ENCODE data around the gene PRKCA.

The PRKCA gene

DNA sequence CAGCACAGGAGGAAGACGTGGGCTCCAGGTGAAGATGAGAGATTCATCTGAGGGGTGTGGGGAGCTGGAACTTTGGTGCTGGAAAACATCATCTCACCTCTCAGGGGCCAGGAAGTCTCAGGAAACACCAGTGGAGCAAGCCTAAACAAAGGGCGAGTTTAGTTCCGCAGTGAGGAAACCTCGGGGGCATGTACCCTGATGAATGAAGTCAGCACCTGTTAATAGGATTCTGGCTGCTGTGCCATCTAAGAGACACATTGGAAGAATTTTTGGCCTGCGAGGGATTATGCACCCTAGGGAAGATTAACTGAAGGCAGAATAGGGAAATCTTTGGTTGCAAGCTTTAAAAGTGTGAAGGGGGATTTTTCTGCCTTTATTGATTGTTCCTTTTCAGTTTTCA is 437.8 kb downstream of the PRKCA start:
- DNase-seq (ENCODE audit: low spot score) = no peak
- TF ChIP-seq, protein P1, sequence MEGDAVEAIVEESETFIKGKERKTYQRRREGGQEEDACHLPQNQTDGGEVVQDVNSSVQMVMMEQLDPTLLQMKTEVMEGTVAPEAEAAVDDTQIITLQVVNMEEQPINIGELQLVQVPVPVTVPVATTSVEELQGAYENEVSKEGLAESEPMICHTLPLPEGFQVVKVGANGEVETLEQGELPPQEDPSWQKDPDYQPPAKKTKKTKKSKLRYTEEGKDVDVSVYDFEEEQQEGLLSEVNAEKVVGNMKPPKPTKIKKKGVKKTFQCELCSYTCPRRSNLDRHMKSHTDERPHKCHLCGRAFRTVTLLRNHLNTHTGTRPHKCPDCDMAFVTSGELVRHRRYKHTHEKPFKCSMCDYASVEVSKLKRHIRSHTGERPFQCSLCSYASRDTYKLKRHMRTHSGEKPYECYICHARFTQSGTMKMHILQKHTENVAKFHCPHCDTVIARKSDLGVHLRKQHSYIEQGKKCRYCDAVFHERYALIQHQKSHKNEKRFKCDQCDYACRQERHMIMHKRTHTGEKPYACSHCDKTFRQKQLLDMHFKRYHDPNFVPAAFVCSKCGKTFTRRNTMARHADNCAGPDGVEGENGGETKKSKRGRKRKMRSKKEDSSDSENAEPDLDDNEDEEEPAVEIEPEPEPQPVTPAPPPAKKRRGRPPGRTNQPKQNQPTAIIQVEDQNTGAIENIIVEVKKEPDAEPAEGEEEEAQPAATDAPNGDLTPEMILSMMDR (IDR thresholded peaks at IDR 0.05; ENCODE audit: extremely low read depth, missing control alignments) = no peak

DNA sequence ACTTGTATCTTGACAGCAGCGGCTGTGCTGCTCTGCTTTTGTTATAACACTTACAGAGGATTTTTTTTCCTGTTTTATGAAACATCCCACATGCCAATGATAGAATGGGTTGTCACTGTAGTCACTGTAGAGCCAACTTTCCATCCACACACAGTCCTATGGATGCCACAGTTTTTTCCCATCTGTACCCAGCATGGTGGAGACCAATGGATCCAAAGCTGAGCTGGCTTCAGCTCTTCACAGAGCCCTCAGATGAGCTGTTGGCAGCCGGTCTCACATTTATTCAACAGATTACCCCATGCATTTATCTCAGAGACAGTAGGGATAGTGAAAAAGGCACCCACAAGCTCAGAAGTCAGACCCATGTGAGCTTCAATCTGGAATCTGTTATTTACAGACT is 441.1 kb downstream of the PRKCA start:
- no peak for DNase-seq (ENCODE audit: low spot score)
- TF ChIP-seq, protein P1 (IDR thresholded peaks at IDR 0.05; ENCODE audit: extremely low read depth, missing control alignments) = no peak

DNA sequence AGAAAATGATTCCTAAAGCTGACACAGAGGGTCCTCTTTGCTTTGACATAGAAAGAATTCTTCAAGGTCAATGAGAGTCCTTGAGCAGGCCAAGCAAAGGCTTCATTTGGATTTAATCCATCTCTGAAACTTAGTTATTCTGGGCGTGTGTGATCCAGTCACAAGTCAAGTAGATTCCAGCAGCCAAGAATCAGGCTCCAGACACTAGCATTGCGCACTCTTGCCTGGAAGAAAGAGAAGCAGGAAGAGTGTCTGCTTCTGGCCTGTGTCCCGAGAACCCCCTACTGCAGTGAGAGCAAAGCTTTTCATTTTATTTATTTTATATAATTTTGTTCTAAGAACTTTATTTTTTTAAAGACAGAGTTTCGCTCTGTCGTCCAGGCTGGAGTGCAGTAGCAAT is 444.3 kb downstream of the PRKCA start:
- TF ChIP-seq, protein P1 (IDR thresholded peaks at IDR 0.05; ENCODE audit: extremely low read depth, missing control alignments) = no peak
- no peak for DNase-seq (ENCODE audit: low spot score)

DNA sequence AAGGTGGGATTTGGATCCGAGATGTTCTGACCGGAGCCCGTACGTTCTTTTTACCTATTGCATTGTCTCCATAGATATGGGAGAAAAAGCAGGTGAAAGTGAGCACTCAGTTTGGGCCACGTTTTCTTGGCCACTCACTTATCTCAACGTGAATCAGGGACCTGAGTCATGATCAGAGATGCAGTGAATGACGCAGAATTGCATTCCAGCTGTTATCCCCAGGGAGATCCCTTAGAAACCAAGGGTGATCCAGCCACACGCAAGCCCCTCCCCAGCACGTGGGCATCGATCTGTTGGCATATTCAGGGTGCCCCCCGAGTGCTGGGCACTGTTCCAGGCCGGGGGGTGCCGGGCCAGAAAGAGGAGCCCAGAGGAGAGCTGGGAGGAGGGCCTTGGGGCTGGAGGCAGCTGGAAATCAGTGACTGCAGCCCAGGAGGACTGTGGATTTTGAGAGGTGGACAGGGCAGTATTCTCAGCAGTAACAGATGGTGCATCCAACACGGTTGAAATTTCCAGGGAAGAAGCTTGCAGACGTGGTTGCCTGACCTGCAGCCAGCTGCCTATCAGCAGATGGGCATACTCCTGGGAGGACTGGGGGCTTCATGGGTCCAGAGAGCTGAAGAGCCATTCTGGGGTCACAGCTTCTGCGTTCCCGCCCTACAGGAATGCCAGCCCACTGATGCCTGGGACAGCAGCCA is 445.3 kb downstream of the PRKCA start:
- TF ChIP-seq, protein P1 (IDR thresholded peaks at IDR 0.05; ENCODE audit: extremely low read depth, missing control alignments) = no peak
- no peak for DNase-seq (ENCODE audit: low spot score)

DNA sequence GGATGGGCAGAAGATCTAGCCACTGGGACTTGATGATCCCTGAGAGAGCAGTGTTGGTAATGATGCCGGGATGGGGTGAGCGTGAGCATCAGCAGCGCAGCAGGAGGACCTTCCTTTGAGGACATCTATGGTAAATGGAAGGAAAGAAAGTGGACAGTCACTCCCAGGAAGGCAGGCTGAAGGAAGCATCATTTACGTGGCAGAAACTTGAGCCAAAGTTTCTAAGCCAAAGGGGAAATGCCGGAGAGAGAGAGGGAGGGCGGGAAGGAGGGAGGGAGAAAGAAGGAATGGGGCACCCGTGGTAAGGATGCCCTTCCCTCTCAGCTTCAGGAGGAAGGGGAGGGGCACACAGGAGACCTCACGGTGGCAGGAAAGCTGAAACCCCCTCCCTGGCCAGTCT is 446.2 kb downstream of the PRKCA start:
- TF ChIP-seq, protein P1 (IDR thresholded peaks at IDR 0.05; ENCODE audit: extremely low read depth, missing control alignments) = no peak
- DNase-seq (ENCODE audit: low spot score) = no peak

DNA sequence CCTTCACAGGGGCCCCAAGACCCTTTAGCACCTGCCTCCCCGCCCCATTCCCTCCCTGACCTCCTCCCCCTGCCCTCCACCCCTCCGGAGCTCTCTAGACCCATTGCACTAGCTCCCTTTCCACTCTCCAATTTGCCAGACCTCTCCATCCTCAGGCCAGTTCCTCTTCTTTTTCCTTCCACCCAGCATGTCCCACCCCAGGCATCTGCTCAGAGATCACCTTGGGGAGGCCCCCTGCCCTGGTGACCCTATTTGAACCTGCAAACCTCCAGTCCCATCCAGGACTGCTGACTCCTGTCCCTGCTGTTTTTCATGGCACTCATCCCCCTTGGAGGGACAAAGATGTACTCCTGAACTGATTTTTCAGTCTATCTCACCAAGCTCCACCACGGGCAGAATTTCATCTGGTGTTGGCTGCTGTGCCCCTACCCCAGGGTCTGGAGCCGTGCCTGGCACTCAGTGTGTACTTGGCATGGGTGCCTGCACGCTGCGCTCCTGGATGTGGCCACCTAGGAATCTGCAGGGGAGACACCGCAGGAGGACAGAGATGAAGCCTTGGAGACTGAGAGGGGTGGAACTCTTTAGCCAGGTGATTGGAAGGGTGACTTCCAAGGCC is 446.9 kb downstream of the PRKCA start:
- no peak for DNase-seq (ENCODE audit: low spot score)
- TF ChIP-seq, protein P1 (IDR thresholded peaks at IDR 0.05; ENCODE audit: extremely low read depth, missing control alignments) = no peak

DNA sequence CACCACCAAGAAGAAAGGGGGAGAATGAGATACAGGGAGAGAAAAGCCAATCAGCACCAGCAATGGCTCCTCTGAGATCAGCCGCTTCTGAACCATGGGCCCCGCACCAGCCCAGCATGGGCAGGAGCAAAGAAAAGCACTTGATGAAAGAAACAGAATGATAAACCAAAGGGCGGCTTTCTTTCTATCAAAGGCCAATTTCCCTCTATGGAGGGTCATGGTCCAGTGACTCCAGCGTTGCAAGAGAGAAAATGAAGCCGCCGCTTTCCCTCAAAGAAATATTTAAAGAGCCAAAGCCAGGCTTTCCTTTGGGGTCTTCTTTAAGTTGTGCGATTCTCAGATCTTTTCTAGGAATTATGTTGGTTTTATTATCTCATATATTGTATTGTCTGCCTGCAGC is 447.7 kb downstream of the PRKCA start:
- DNase-seq (ENCODE audit: low spot score) = no peak
- TF ChIP-seq, protein P1 (IDR thresholded peaks at IDR 0.05; ENCODE audit: extremely low read depth, missing control alignments) = no peak

Data from GM20000 (cell line).